ENCODE measurements around the gene TPH1. TPM values are rescaled to one million over a fixed set of nuclear protein-coding genes. Genes with fewer than 3 reads are reported as not detected.

The TPH1 gene
- 1 to 10 TPM in 2 of 4 donors, under 1 TPM in 2; 0.22 to 1.9 (median 0.91) TPM for polyA plus RNA-seq (ENCODE audit: insufficient read length in 4 of 4)

DNA sequence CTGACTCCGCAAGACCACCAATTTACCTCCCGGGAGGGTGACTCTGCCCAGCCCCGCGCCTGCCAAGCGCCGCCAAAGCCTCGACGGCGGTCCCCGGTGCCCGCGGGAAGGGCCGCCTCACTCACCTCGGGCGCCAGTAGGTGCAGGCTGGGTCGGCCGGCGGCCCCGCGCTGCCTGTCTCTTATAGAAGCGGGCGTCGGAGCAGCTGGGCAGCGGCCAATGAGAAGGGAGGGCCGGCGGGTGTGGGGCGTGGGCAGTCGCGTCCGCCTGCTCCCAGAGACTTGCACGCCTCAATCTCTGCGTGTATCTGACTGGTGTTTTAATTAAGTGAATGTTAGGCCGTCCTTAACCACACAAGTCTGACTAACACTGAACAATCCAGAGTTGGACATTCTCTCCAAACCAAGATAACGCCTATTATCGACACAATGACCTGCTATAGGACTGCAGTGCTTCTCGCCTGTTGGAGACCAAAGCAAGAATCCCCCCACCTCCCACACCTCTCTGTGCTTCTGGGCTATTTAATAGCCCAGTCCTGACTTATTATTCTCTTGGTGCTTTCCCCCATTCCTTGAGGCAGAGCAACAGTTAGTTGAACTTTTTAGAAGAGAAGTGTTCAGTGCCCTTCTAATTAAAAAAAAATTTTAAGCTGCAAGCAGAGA lies at the start of gene TPH1:
Gene TPH1 (minus strand): TSS at position 154 of the 662 bp plus-strand sequence. CDS start 5,507 bp downstream, outside the sequence.
- DNase-seq (ENCODE audit: low read depth in 4 of 4, low spot score in 2 of 4): no peak

DNA sequence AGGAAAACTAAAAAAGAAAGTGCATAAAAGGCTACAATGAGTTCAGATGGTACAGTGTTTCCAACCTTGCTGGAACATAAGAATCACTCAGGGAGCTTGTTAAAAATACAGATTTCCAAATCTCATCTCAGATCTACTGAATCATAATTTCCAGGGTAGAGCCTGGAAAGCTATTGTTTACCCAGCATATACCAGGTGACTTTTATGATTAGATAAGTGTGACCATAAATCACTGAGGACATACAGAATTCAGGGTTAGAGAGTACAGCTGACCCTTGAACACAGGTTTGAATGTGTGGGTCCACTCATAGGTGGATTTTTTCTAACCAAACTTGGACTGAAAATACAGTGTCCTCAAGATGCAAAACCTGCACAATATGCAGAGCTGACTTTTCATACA lies 47.9 kb upstream of the TPH1 start:
- no peak for DNase-seq (ENCODE audit: low read depth in 4 of 4, low spot score in 2 of 4)

DNA sequence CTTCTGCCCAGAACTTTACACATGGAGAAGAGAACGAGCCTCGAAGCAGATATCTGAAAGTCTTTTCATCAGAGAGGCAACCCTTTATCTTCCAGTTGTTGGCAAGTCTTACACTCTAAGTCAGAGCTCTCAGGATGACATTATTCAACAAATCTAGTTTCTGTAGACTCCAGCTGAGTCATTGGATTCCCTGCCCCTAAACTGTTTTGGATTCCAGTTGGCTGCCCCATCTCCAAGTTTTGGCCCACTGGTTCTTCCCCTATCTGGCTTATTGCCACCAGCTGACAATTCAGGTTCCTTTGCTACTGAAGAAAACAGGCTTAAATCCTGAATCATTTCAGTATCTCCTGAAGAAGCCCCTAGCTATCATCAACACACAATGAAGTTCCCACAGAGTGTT lies 45.7 kb upstream of the TPH1 start:
- no peak for DNase-seq (ENCODE audit: low read depth in 4 of 4, low spot score in 2 of 4)

DNA sequence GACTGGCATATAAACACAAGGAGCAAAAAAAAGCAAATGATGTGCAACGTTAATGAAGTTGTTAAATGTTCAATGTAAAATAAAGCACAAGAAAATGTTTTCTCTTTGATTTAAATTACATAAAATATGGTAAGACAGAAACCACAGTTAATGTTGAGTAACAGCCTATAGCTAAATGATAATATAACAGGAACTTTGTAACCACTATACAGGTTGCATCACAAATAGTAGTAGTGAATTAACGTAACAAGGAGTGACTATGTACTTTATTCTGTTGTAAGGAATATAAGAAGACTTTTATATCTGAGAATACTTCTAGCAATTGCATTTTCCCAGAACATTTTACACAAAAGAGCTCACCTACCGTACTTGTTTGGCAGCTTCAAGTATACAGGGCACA lies 42.9 kb upstream of the TPH1 start:
- DNase-seq (ENCODE audit: low read depth in 4 of 4, low spot score in 2 of 4): no peak

DNA sequence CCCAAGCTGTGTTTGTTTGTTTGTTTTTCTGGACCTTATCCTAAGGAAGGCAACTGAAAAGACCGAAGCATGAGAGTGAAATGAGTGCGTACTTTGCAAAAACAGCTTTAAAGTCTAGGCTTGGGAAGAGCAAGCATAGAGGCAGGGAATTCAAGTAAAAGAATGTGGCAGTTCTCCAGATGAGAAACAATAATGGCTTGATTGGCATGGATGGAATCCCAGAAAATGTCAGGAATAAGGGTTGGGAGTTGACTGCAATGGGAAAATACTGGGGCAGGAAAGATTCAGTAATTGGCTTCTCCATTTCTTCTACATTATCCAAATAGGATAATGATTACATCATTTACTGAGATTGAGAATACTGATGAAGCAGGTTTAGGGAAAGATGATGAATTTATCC lies 42.3 kb upstream of the TPH1 start:
- DNase-seq (ENCODE audit: low read depth in 4 of 4, low spot score in 2 of 4): no peak

DNA sequence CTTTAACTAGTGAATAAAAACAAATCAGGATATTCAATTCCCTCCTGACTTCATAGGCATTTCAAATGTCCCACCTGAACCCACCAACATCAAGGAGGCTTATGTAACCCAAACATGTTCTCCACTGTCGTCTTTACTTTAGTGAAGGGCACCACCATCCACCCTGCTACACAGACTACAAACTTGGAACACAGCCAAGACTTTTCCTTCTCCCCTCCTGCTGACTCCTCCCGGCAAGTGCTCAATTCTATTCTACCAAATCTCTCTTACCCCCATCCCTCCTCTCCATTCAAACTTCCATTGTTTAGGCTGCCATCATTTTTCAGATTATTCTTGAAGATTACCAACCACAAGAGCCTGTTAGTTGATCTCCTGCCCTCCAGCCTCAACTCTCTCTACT lies 35.5 kb upstream of the TPH1 start:
- no peak for DNase-seq (ENCODE audit: low read depth in 4 of 4, low spot score in 2 of 4)

DNA sequence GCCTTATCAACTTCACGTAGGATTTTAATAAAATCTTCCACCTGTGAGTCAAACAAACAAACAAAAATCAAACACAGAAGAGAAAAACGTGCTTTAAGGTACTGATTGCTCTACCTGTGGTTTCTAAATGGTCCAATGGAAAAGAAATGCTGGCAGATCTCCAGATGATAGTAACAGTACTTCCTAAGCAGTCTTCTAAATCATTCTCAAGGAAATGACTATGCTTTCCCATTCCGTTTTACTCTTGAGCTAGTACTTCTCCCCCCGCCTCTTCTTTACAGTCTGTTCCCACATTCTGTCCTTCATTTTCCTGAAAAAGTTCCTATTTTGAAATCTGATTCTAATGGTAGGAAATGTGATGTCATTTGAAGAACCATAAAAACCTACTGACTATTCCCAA lies 34.4 kb upstream of the TPH1 start:
- no peak for DNase-seq (ENCODE audit: low read depth in 4 of 4, low spot score in 2 of 4)

DNA sequence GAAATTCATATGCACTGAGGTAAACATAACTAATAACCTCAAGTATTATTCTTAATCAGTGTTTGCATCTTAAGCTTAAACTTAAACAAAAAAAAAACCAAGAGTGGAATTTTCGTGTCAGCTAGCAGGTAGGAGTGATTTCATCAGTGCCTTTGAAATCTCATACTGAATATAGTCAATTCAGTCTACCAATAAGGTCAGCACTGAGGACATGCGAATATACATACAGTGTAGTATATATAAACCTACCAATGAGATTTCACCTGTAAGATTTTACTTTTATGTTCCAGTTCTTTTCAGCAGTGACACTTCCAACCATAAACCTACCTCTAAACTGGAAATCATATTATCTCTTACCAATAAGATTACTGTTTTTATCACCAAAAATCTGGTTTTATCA lies 32.8 kb upstream of the TPH1 start:
- no peak for DNase-seq (ENCODE audit: low read depth in 4 of 4, low spot score in 2 of 4)

DNA sequence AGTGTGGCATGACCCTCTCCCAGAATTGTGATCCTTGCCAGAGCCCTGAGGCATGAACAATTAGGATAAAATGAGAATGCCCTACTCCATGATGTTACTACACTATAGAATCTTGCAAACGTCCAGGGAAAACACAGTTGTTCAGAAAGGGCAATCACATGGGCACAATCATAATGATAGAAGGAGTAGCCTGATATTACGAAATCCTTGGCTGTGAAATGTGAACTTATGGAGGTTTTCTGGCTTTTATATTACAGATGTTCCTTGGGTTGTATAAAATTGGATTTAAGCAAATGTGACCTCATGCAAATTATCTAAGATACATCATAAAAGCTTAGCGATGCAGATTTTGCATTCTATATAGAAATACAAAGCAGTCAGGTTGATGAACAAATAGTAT lies 29.4 kb upstream of the TPH1 start:
- DNase-seq (ENCODE audit: low read depth in 4 of 4, low spot score in 2 of 4): no peak

DNA sequence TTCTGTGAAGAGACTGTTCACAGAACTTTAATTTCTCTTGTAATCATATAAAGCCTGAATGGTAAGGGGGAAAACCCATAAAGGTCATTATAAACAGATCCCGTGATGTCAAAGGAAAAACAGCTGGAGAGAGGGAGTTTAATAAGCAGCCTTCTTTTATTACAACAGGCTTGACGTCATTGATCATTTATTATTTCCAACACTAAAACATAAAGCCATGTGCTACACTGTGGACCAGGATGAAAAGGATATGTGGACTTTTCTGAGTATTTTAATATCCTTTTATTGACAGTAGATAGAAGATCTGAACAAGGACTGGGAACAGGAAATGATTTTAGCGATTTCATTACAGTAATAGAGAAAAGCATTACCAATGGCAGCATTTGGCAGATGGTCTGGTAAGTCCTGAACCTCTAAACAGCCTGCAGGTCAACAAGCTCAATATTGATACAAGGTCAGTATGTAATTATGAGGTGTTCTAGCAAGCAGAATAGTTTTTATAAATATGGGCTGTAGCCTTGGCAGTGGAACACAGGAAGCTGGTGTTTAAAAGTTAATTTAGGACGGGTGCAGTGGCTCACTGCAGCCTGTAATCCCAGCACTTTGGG lies 25.1 kb upstream of the TPH1 start:
- no peak for DNase-seq (ENCODE audit: low read depth in 4 of 4, low spot score in 2 of 4)

DNA sequence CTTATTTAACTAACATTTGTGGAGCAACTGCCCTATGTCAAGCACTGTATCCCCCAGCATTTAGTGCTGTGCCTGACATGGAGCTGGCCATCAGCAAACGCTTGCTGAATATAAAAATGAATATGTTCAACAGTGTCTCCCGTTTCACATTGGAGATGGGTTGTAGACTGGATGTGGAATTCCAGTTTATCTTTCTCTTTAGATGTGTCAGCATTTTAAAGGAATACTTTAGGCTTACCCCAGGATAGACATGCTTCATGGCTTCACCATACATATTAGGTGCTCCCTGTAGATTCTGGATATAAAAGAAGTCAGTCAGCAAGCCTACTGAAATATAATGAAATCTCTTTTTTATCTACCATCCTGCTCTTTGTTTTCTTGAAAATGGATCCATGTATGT lies 21.3 kb upstream of the TPH1 start:
- DNase-seq (ENCODE audit: low read depth in 4 of 4, low spot score in 2 of 4): no peak

DNA sequence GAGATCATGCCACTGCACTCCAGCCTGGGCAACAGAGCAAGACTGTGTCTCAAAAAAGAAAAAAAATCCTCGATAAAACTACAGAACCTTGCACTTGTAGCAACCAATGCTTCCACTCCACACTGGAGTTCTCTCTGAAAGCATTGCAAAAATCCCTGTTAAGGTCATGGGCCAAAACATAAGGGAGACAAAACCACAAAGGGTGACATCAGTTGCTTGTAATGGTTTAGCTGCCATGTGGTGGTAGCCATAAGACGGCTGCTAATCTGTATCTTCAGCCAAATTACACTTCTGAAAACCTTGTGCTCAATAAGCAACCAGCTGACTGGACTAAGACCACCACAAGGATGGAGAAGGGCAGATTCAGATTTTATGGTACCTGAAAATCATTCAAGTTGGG lies 20.6 kb upstream of the TPH1 start:
- DNase-seq (ENCODE audit: low read depth in 4 of 4, low spot score in 2 of 4): no peak

DNA sequence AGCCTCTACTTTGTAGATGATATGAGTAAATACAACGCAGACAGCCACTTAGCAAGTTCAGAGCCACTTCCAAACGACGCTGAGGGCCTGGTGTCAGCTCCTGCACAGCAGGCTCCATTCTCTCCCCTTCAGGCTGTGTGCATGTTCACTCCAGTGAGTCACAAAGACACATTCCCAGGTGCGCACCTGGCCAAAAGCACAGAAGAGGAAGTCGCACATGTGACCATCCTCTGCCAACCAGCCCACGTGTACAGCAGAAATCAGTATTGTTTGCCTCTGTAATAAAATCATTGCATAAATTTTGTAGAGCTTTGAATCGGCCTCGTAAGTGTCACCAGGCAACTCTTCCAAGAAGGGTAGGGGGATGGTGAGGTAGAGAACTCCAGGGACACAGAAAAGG lies 19.5 kb upstream of the TPH1 start:
- no peak for DNase-seq (ENCODE audit: low read depth in 4 of 4, low spot score in 2 of 4)

DNA sequence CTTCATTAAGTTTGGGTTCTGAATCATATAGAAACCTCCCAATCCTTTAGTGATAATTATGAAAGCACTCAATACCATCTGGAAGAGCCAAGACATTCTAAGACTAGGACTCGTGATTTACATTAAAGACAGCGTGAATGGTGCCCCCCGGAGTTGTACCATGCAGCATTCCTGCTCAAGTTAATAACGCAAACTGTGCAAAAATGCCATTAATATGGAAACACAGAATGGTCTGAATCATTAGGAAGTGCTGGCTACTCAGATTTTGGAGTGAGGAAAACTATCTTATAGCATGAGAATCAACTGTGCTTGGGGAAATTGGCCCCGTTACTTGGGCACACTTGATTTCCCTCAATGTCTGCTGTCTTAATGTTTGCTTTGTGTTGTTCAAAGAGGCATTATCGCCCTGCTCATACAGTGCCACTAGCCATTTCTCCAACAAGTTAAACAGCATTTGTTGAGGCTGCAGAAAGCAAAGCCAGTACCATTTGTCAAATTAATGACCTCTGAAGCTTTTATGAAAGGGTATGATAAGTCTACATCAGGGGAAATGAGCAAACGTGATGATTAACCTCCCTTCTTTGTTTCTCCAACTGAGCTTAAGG lies 18.5 kb upstream of the TPH1 start:
- no peak for DNase-seq (ENCODE audit: low read depth in 4 of 4, low spot score in 2 of 4)

DNA sequence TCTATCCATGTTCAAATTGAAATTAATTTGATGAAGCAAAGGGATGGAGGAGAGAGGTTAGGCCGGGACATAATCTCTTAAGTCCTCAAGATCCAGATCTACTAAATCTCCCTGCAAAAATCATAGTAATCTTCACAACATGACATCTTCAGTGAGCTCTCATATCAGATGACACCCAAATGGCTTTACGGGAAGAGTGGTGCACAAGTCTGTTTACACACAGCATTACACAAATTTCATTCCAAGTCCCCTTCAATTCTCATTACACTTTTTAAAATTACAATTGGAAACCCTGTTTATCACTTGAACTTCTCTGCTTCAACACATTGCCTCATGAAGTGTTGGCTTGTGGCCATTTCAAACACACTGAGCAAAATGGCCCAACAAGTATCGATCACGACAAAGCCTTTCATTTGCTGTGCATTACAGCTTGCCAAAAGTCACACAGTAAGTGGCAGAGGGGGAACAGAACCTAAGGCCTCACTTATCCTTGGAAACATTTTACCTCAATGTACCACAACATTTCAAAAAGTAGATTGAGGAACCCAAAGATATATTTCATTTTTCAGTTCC lies 17.9 kb upstream of the TPH1 start:
- no peak for DNase-seq (ENCODE audit: low read depth in 4 of 4, low spot score in 2 of 4)

DNA sequence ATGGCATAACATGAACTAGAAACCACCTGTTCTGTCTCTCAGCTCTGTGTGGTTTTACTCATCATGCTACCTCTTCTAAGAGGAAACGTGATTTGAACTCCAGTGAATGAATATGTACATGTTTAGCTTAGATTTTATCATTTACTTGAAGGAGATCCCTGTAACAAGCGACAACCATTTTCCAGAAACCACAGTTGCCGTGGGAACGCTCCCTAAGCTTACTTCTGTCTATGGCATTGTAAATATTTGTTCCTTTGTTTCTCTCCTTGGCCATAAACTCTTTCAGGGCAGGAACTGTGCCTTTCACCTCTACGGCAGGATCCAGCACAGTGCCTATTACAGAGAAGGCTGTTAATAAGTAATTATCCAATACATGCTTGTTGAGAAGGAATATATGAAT lies 17.1 kb upstream of the TPH1 start:
- no peak for DNase-seq (ENCODE audit: low read depth in 4 of 4, low spot score in 2 of 4)

DNA sequence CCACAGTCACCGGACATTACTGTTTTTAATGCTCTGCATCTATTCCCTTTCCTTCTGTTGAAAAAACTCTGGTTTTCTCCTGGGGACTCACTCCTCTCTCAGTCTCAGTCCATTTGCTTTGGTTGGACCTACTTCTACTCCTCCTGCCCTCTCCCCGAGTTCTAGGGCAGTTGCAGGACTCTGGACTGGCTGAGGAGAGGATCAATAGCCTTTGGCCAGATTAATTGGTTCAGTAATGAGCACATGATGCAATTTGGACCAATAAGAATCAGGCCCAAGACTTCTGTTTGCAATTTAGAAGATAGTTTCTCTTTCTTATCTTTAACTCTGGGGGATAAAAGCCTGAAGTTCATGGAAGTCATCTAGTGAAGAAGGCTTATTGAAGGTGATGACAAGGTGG lies 15.3 kb upstream of the TPH1 start:
- no peak for DNase-seq (ENCODE audit: low read depth in 4 of 4, low spot score in 2 of 4)

DNA sequence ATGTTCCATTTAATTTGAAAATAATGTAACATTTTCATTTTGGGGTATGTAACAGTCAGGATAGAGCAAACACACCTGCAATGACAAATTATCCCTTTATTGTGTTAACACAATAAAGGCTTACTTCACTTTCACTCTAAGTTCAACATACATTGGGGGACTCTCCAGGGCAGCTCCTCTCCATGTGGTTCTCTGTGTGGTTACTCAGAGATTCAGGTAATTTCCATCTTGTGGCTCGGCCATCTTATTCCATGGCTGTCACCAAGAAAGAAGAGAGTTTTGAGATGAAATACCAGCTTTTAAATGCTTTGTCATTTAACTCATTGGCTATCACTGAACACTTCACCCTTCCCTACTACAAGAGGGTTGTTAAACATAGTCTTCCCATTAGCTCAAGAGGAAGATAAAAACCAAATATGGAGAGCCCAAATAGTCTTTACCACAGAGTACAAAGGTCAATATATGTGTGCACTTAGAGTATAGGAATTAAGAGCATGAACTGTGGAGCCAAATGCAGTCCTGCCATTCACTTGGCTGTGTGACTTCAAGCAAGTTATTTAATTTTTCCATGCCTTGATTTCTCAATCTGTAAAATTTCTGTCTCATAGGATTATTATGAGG lies 10.6 kb upstream of the TPH1 start:
- no peak for DNase-seq (ENCODE audit: low read depth in 4 of 4, low spot score in 2 of 4)

DNA sequence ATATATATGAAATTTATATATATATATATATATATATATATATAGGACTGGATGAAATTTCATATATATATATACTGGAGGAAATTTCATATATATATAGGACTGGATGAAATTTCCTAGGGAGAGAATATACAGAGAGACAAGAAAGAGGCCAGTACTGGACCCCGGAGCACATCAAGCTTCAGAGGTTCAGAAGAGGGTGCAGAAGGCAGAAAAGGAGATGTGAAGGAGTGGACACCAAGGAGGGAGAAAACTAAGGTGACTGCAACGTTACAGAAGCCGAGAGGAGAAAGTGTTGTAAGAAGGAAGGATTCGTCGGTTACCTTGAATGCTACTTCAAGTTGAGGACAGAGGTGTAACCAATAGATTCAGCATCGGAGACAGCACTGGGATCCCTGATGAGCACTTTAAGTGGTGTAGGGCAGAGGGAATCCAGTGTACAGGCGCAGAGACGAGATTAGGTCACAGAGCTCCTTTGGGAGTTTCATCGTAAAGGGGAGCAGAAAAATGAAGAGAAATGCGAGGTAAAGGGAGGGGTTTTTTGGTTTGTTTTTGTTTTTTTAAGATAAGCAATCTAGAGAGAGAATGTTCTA lies 8.5 kb upstream of the TPH1 start:
- DNase-seq (ENCODE audit: low read depth in 4 of 4, low spot score in 2 of 4): no peak

DNA sequence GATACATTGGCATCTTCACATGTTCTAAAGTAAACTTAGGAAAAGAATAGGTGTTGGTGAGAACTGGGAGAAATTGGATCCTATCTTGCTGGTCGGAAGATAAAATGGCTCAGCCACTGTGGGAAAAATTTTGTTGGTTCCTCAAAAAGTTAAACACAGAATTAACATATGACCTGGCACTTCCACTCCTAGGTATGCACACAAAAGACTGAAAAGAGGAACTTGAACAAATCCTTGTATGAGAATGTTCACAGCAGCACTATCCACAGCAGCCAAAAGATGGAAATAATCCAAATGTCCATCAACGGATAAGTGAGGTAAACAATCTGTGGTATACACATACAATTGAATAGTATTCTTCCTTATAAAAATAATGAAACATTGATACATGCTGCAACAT lies 4.8 kb upstream of the TPH1 start:
- DNase-seq (ENCODE audit: low read depth in 4 of 4, low spot score in 2 of 4): no peak

DNA sequence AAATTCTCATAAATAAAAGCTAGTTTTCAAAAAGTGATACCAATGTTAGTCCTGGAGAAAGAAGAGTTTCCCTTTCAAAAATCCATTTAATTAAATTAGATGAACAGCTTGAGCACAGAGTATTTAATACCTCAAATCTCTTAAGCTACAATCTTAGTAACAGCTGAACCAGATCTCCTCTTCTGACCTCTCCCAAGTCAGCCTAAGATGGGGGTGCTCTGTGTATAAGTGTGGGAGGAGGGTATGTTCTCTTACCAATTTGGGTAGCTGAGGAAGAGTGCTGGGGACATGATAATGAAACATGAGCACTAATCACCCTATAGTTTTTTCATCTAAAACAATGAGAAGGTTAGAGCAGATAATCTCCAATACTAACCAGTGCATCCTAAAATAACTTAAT lies 9.6 kb downstream of the TPH1 start:
- DNase-seq (ENCODE audit: low read depth in 4 of 4, low spot score in 2 of 4): no peak

All from left renal cortex interstitium (tissue), 4 donors.